Measurements from ENCODE around the gene KCNN3.

Gene KCNN3

DNA sequence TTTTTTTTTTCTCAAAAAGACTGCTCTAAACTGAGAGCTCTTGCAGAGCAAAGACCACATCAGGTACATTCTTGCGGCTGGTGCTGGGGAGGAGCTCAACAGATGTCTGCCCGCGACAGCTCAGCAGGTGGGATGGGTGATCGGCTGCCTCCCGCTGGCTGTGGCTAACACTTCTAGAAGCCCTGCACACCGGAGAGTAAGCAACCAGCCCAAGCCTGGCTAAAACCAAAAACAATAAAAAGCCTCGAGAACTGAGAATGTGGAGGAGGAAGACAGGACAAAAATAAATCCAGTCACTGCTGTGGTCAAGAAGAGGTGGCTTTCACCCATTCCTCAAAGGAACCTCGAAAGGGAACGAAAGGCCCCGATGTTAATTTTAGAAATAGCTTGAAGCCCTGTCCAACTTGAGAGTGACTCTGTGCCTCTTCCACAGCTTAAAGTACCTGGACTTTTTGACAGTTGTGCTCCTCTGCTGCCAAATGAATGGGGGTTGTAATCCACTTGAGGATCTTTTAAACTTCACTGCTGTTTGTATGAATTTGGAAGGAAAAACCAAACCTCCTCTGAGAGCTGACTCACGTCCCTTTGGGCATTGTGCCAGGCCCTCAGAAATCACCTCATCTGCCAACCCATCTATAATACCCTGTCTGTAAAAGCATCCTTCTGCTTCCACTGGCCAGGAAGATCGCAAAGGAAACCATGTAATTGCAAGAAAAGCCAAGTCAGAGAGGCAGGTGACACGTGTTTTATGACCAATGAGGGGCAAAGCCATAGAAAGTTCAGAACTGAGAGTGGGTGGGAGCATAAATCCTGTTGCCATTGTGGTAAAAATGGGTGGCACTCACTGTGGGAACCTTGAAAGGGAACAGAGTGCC lies 78.6 kb downstream of the KCNN3 start:
- peak; percentile 43 to 58 (median 48) for DNase-seq

DNA sequence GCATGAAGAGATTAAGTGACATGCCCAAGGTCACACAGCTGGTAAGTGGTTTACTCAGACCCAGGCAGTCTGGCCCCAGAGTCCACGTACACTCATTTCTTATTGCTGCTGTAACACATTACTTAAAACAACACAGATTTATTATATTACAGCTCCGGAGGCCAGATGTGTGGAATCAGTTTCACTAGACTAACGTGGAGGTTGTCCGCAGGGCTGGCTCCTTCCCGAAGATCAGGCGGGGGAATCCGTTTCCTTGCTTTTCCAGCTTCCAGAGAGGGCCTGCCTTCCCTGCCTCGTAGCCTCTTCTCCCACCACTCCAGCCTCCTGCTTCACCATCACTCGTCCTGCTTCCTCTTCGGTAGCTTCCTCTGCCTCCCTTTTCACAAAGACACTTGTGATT lies 81.2 kb downstream of the KCNN3 start:
- DNase-seq, result no peak

GRCh38 chr1:154788110-154788870 lies 81.8 kb downstream of the KCNN3 start:
- DNase-seq, result no peak

DNA sequence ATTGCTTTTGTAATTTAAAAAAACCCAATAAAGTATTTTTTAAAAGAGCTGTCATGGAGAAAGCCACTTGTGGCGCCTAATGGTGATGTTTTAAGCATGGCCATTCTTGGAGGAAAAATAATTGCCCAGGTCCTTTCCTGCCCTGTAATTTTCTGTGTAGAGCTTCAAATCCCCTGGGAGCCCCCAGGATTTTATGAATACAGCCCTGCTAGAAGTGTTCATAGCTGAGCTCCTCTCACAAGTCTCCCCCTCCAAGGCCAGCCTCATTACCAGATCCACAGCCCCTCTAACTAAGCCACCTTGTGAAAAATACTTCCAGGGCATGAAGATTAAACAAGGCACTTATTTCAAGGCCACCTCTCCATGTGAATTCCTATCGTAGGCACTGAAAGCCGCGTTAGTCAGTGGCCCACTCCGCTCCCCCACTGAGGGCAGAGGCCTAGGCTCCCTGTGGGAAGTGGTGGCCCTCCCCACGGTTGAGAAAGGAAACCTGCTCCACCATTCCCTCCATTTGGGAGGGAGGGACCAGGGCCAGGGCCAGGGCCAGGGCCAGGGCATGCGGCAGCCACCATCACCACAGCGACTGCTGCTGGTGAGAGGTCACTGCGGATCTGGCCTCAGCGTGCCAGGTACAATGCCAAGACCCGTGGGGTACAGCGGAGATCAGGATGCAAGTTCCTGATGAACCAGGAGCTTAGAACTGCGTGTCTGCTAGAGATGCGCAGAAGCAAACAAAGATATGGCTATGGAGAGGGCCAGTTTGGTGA lies 83.1 kb downstream of the KCNN3 start:
- no peak for DNase-seq

DNA sequence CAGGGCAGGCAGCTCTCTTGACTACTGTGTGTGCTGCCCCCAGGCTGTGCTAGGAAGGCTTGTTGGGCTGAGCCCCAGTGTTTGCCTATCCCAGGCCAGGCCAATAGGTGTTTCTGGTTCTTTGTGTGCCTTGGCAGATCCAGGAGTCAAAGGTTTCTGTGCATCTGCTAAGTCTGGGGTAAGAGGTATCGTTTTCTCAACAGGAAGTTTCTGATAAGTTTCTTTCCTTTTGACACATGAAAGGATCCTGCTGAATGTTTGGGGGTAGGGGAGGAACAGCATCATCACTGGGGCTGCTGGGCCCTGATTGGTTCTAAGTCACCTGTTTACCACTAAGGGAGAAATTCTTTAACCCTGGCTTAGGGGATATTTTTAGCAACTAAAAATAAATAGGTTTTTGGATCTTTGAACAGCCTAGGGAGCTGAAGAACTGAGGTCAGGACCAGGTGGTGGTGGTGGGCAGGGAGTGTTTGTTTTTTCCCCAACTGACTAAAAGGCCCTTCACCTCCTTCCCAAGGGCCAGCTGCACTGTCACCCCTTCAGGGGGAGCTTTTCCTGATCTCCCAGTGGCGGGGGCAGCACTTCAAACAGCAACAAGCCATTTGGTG lies 85.1 kb downstream of the KCNN3 start:
- DNase-seq, result no peak

GRCh38 chr1:154784416-154784815 lies 85.7 kb downstream of the KCNN3 start:
- DNase-seq, result no peak

- no peak for DNase-seq
Measured at GRCh38 chr1:154783976-154784375, 86.1 kb downstream of the KCNN3 start.

GRCh38 chr1:154780541-154780940 lies 89.5 kb downstream of the KCNN3 start:
- DNase-seq, result no peak

DNA sequence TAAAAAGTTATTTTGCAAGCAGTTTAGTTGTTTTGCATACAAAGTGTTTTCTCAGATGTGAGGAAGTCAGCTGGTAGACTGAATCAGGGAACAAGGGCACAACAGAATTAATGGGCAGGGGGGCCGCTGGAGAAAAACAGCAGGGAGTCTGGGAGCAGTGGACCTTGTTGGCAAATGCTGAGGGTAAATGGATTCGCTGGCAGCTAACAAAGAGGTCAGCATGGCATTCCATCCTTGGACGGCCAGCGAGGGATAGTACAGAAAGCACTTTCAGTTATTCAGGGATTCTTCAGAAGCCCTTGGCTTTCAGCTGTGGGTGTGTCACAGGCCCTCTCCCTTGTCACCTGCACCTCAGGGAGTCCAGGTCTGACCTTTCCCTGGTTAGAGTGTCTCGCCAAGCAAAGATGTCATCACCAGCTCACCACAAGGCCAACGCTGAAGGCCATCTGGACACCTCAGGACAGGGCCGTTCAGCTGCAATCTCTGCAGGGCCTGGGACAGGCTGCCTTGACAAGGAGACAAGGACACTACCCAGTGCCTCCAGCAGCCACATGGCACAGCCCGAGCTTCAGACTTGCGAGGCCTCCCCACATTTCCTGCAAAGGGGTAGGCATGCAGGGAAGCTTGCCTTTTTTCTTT lies 90.4 kb downstream of the KCNN3 start:
- no peak for DNase-seq

GRCh38 chr1:154778944-154779343 lies 91.1 kb downstream of the KCNN3 start:
- DNase-seq, result no peak

GRCh38 chr1:154778275-154778674 lies 91.8 kb downstream of the KCNN3 start:
- DNase-seq, result no peak

GRCh38 chr1:154777781-154778180 lies 92.3 kb downstream of the KCNN3 start:
- peak; percentile 30 to 68 (median 59) for DNase-seq

DNA sequence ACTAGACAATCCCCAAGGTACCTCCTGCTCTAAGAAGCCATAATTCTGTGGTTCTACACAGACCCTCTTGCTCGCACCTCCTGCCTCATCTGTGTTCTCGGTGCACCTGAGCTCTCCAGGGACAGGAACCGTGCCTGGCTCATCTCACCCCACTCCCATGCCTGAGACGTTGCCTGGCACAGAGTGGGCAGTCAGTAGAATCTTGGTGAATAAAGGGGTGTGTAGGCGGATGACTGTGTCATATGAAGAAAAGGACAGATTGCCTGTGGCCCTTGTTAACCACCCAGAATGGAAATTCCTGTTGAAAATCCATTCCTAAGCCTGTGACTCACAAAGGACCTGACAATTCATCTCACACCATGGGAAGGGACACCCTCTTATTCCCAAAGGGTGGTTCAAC lies 92.9 kb downstream of the KCNN3 start:
- peak; percentile 76 to 86 (median 79) for DNase-seq

GRCh38 chr1:154775621-154776605 lies 94.2 kb downstream of the KCNN3 start:
- peak in 1 of 3 donors; percentile 26 for DNase-seq

DNA sequence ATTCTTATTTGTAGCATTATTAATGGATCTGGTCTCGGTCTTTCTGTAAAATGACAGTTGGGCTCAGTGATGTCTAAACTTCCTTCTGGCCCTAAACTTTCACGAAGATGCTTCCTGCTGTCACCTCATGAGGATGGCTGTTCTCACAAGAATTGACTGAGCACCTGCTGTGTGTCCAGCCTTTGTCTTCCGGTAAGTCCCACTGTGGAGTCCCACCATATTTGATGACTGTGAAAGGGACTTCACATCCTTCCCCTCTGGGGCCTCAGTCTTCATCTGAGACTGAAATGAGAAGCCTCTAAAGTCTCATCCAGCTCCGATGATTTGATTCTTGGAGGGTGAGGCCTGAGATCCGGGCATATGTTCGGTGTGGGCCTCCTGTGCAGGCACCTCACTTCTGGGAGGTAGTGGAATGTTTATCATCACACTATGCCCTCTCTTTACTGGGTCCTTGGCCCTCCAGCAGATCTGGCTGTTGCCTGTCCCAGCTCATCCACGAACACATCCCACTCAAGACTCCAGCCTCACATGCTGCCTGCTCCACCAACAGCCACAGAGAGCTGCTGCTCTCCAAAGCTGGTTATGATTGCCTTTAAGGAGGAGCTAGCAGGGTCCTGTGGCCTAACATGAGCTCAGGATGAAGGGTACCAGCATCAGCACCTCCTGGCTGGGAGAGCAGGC lies 95.8 kb downstream of the KCNN3 start:
- DNase-seq, result no peak

- DNase-seq, result no peak
Measured at GRCh38 chr1:154773551-154773950, 96.5 kb downstream of the KCNN3 start.

DNA sequence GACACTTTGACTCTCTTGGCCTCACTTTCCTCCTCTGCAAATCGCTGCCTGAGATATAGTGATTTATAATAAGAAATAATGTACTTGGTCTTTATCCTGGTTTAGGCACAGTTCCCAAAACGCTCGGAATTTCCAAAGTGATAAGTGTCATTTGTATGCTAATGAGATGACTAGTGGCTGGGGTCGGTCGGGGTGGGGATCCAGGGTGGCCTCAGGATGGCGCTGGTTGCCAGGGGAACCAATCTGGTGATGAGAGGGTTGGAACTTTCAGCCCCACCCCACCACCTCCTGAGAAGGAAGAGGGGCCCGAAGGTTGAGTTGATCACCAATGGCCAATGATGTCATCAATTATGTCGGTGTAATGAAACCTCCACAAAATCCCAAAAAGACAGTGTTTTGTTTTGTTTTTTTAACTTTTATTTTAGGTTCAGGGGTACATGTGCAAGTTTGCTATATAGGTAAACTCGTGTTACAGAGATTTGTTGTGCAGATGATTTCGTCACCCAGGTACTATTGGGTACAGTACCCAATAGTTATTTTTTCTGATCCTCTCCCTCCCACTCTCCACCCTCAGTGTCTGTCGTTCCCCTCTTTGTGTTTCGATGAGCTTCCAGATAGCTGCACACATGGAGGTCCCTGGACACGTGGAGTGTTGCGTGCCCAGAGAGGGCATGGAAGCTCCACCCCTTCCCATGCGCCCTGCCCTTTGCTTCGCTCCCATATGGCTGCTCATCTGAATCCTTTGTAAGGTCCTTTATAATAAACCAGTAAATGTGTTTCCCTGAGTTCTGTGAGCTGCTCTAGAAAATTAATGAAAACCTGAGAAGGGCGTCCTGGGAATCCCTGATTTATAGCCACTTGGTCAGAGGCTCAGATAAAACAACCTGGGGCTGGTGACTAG lies 97.2 kb downstream of the KCNN3 start:
- peak; percentile 44 to 51 (median 51) for DNase-seq

- DNase-seq, result no peak
Measured at GRCh38 chr1:154772056-154772455, 98.0 kb downstream of the KCNN3 start.

GRCh38 chr1:154770897-154771594 lies 99.0 kb downstream of the KCNN3 start:
- no peak for DNase-seq
